ENCODE measurements around the gene TRIM46. TPM values are rescaled to one million over a fixed set of nuclear protein-coding genes. Genes with fewer than 3 reads are reported as not detected.

TRIM46 gene
- polyA plus RNA-seq, 1 donor (not counting 4 experiments of a cell fraction or from before 2014, with no cell fraction given): 1.7 TPM

DNA sequence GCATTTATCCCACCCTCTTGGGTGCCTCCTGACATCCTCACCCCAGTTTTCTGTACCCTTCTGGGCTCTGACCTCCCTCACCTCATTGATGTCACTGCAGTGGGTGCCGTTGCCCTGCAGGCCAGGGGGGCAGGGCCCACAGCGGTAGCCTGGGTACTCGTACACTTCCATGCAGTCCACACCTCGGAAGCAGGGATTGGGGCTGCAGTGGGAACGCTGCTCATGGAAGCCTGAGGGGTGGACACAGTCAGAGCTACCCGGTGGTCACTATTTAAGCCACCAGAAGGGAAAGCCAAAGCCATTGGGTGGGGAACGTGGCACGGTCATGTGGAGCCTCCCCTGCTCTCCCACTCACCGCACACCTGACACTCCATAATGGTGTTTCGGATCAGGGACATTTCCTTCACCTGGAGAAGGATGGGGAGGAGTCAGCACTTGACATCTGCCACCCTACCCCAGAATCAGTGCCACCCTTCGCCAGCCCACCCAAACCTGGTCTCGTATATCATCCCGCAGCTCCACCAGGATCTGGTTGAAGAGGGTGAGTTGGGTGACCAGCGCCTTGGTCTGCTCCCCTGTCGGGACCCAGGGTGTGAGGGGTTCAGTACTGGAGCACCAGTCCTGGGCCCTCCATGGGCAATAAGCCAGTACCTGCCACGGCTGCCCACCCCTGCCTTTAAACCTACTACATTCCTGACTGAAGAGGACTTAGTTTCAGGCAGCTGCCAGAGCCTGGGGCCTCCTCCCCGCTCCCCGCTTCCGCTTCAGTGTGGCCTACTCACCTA lies 29.3 kb downstream of the TRIM46 start:
- H3K4me1 ChIP-seq (ENCODE audit: control insufficient read depth, extremely low read depth, insufficient read depth, low read length): peaks cover 8% of the 10 kb centered on the region
- dilution Hi-C loops (cut with MboI; ENCODE audit: extremely low pct_ligation_motif_present, low sequenced_read_pairs): no loop called here
- no peak overlapping the region for H3K9ac ChIP-seq (ENCODE audit: control insufficient read depth, extremely low read depth, insufficient read depth, low read length)
- no peaks in the 10 kb centered on the region for H3K27me3 ChIP-seq (ENCODE audit: control insufficient read depth, extremely low read depth, insufficient read depth, low read length)
- H3K36me3 ChIP-seq (ENCODE audit: control insufficient read depth in 2 of 2, extremely low read depth in 1 of 2, insufficient read depth in 2 of 2, low read length in 2 of 2): peaks cover 3 to 10% of the 10 kb centered on the region in 2 experiments
- H3K27ac ChIP-seq (ENCODE audit: control insufficient read depth, insufficient read depth, low read length): no peak overlapping the region
- TF ChIP-seq, protein P1, sequence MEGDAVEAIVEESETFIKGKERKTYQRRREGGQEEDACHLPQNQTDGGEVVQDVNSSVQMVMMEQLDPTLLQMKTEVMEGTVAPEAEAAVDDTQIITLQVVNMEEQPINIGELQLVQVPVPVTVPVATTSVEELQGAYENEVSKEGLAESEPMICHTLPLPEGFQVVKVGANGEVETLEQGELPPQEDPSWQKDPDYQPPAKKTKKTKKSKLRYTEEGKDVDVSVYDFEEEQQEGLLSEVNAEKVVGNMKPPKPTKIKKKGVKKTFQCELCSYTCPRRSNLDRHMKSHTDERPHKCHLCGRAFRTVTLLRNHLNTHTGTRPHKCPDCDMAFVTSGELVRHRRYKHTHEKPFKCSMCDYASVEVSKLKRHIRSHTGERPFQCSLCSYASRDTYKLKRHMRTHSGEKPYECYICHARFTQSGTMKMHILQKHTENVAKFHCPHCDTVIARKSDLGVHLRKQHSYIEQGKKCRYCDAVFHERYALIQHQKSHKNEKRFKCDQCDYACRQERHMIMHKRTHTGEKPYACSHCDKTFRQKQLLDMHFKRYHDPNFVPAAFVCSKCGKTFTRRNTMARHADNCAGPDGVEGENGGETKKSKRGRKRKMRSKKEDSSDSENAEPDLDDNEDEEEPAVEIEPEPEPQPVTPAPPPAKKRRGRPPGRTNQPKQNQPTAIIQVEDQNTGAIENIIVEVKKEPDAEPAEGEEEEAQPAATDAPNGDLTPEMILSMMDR (optimal IDR thresholded peaks at IDR 0.05 in 1 of 3, IDR thresholded peaks at IDR 0.05 in 1 of 3, conservative IDR thresholded peaks at IDR 0.05 in 1 of 3; ENCODE audit: extremely low read depth in 1 of 3, insufficient read depth in 2 of 3, low read length in 3 of 3): no peak
- DNase-seq (ENCODE audit: low read depth, low spot score) (no peak), FAIRE-seq (no peak)
- no peak overlapping the region for H2AFZ ChIP-seq (ENCODE audit: control insufficient read depth, low read length)
- H3K9me1 ChIP-seq (ENCODE audit: control insufficient read depth, extremely low read depth, insufficient read depth, low read length): no peaks in the 10 kb centered on the region
- no peak overlapping the region for H3K4me3 ChIP-seq (ENCODE audit: control insufficient read depth in 2 of 3, extremely low read depth in 1 of 3, insufficient read depth in 2 of 3, low read depth in 1 of 3, low read length in 3 of 3)
- H3K79me2 ChIP-seq (ENCODE audit: control insufficient read depth, insufficient read depth, low read length): no peaks in the 10 kb centered on the region
- H3K9me3 ChIP-seq (ENCODE audit: control insufficient read depth, low read depth, low read length): no peaks in the 10 kb centered on the region
- H3K4me2 ChIP-seq (ENCODE audit: control insufficient read depth, extremely low read depth, insufficient read depth, low read depth, low read length): no peak overlapping the region
- no peaks in the 10 kb centered on the region for H4K20me1 ChIP-seq (ENCODE audit: control insufficient read depth, extremely low read depth, insufficient read depth, low read length)

DNA sequence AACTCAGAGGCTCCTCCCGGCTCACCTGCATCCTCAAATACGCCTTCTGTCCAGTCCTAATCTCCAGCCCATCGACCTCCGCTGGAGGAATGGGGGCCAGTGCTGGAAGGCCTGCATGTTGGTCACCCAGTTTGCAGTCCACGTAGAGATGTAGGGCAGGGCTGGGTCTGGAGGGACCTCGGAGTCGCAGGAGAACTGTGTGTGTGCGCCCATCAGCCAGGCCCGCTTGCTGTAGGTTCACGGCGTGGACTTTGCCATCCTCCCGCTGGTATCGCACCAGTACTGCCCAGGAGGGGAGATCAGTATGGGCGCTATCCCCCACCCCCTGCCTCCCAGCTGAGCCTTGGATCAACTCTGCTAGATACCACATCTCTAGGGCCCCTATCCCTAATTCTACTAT lies 31.4 kb downstream of the TRIM46 start:
- peaks cover 9% of the 10 kb centered on the region for H3K79me2 ChIP-seq (ENCODE audit: control insufficient read depth, insufficient read depth, low read length)
- TF ChIP-seq, protein P1 (optimal IDR thresholded peaks at IDR 0.05 in 1 of 3, IDR thresholded peaks at IDR 0.05 in 1 of 3, conservative IDR thresholded peaks at IDR 0.05 in 1 of 3; ENCODE audit: extremely low read depth in 1 of 3, insufficient read depth in 2 of 3, low read length in 3 of 3): no peak
- no peak for TF ChIP-seq EZH2 (IDR thresholded peaks at IDR 0.05; ENCODE audit: low read length)
- no peaks in the 10 kb centered on the region for H3K9me3 ChIP-seq (ENCODE audit: control insufficient read depth, low read depth, low read length)
- dilution Hi-C loops (cut with MboI; ENCODE audit: extremely low pct_ligation_motif_present, low sequenced_read_pairs): no loop called here
- DNase-seq (ENCODE audit: low read depth, low spot score) (no peak), FAIRE-seq (no peak)
- H2AFZ ChIP-seq (ENCODE audit: control insufficient read depth, low read length): no peak overlapping the region
- no peaks in the 10 kb centered on the region for H3K9me1 ChIP-seq (ENCODE audit: control insufficient read depth, extremely low read depth, insufficient read depth, low read length)
- H4K20me1 ChIP-seq (ENCODE audit: control insufficient read depth, extremely low read depth, insufficient read depth, low read length): no peaks in the 10 kb centered on the region
- peaks cover 3 to 4% of the 10 kb centered on the region in 2 experiments for H3K36me3 ChIP-seq (ENCODE audit: control insufficient read depth in 2 of 2, extremely low read depth in 1 of 2, insufficient read depth in 2 of 2, low read length in 2 of 2)
- H3K27me3 ChIP-seq (ENCODE audit: control insufficient read depth, extremely low read depth, insufficient read depth, low read length): no peaks in the 10 kb centered on the region
- H3K4me2 ChIP-seq (ENCODE audit: control insufficient read depth, extremely low read depth, insufficient read depth, low read depth, low read length): no peak overlapping the region
- H3K9ac ChIP-seq (ENCODE audit: control insufficient read depth, extremely low read depth, insufficient read depth, low read length): no peak overlapping the region
- H3K4me3 ChIP-seq (ENCODE audit: control insufficient read depth in 2 of 3, extremely low read depth in 1 of 3, insufficient read depth in 2 of 3, low read depth in 1 of 3, low read length in 3 of 3): no peak overlapping the region
- H3K4me1 ChIP-seq (ENCODE audit: control insufficient read depth, extremely low read depth, insufficient read depth, low read length): peaks cover 17% of the 10 kb centered on the region
- H3K27ac ChIP-seq (ENCODE audit: control insufficient read depth, insufficient read depth, low read length): no peak overlapping the region

Data from keratinocyte (primary cell).